ENCODE data around the gene PAXX.

Gene PAXX

GRCh38 chr9:136991993-136992818, at the start of gene PAXX:
Gene PAXX, plus strand, starts transcription at chr9:136992422. Its CDS starts 22 bp downstream, at chr9:136992444.
- DNase-seq (ENCODE audit: low read depth in 2 of 2), result peak; percentile 81 to 87

- DNase-seq (ENCODE audit: low read depth in 2 of 2), result no peak
These were observed 49.4 kb upstream of the PAXX start for GRCh38 chr9:136942881-136943230.

- DNase-seq (ENCODE audit: low read depth in 2 of 2), result no peak
These were observed 48.7 kb upstream of the PAXX start for GRCh38 chr9:136943291-136944211.

GRCh38 chr9:136944212-136944518, 48.1 kb upstream of the PAXX start:
- DNase-seq (ENCODE audit: low read depth in 2 of 2), result no peak

GRCh38 chr9:136944519-136945332, 47.5 kb upstream of the PAXX start, which contains the start of the genes C8G and FBXW5:
Gene C8G, plus strand, starts transcription at chr9:136945243. Its CDS starts 78 bp downstream, at chr9:136945321.
Gene FBXW5, minus strand, starts transcription at chr9:136944738. Its CDS starts 655 bp downstream, at chr9:136944083.
- DNase-seq (ENCODE audit: low read depth in 2 of 2), result peak; percentile 81 to 93

GRCh38 chr9:136945333-136946227, 46.6 kb upstream of the PAXX start:
- DNase-seq (ENCODE audit: low read depth in 2 of 2), result no peak

- no peak for DNase-seq (ENCODE audit: low read depth in 2 of 2)
These were observed 45.8 kb upstream of the PAXX start for GRCh38 chr9:136946228-136947027.

GRCh38 chr9:136947028-136947891, 45.0 kb upstream of the PAXX start:
- no peak for DNase-seq (ENCODE audit: low read depth in 2 of 2)

- DNase-seq (ENCODE audit: low read depth in 2 of 2), result no peak
These were observed 44.2 kb upstream of the PAXX start for GRCh38 chr9:136947955-136948510.

GRCh38 chr9:136949239-136949816, 42.9 kb upstream of the PAXX start:
- no peak for DNase-seq (ENCODE audit: low read depth in 2 of 2)

- peak; percentile 93 for DNase-seq (ENCODE audit: low read depth in 2 of 2)
These were observed 42.2 kb upstream of the PAXX start for GRCh38 chr9:136949817-136950655.

GRCh38 chr9:136950656-136951276, 41.5 kb upstream of the PAXX start:
- DNase-seq (ENCODE audit: low read depth in 2 of 2), result no peak

- DNase-seq (ENCODE audit: low read depth in 2 of 2), result no peak
These were observed 40.5 kb upstream of the PAXX start, which contains the start of gene LCN12 for GRCh38 chr9:136951541-136952320. Gene LCN12, plus strand, starts transcription at chr9:136952273. Its CDS starts 55 bp downstream, at chr9:136952328.

- no peak for DNase-seq (ENCODE audit: low read depth in 2 of 2)
These were observed 39.8 kb upstream of the PAXX start for GRCh38 chr9:136952321-136952850.

GRCh38 chr9:136952876-136953770, 39.1 kb upstream of the PAXX start:
- DNase-seq (ENCODE audit: low read depth in 2 of 2), result no peak

All from stimulated activated CD8-positive, alpha-beta memory T cell treated with anti-CD3 and anti-CD28 coated beads, Interleukin-15, amount 100 ng/mL, for 4 hours (primary cell).